GM21360 (cell line): Measurements from ENCODE around the gene ABCD1.
A peak's percentile ranks its signal among the peaks of the same experiment; 100 is the strongest.
"Not testable (repeated sequence)": the region's sequence is repeated elsewhere in the genome, so short reads cannot be mapped to it uniquely, and the experiment has no call there.

Source experiments
- ATAC-seq: cut with Tn5 transposase; IDR thresholded peaks from one replicate; pipeline ENCODE4 v1.9.1; 2021; ENCODE audit warnings: mild to moderate bottlenecking, moderate library complexity; ENCODE audit not compliant: unreplicated experiment

Gene ABCD1

DNA sequence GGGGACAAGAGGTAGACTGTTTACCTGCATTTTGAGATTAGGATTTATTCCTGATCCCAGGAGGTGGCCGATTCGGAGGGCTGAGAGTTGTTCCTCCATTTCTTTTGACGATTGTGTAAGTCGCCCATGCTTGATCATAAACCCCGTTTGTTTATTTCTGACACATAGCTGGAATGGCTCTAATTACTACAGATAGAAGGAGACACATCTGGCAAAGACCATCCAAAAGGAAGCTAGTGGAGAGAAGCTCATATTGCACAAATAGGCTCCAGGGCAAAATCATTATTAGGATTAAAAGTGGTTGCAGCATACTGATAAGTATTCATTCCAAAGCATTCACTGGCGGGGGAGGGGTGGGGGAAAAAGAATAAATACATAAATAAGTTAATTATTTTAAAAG is 22.3 kb downstream of the ABCD1 start:
- ATAC-seq, result not testable (repeated sequence)

DNA sequence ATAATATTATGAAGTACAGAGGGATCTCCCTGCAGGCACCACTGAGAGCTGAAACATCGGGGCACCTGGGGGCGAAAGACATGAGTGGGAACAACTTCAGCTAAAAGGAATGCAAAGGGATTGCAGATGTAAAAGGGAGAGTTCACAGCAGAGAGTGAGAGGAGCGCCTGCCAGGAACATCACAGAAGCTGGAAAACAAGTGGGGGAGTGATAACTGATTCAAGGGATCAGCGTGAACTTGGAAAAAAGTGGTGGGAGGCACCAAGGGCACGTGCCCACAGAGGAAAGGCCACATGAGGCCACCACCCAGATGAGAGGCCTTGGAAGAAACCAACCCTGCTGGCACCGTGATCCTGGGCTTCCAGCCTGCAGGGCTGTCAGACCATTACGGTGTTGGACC is 24.4 kb downstream of the ABCD1 start:
- ATAC-seq, result not testable (repeated sequence)

DNA sequence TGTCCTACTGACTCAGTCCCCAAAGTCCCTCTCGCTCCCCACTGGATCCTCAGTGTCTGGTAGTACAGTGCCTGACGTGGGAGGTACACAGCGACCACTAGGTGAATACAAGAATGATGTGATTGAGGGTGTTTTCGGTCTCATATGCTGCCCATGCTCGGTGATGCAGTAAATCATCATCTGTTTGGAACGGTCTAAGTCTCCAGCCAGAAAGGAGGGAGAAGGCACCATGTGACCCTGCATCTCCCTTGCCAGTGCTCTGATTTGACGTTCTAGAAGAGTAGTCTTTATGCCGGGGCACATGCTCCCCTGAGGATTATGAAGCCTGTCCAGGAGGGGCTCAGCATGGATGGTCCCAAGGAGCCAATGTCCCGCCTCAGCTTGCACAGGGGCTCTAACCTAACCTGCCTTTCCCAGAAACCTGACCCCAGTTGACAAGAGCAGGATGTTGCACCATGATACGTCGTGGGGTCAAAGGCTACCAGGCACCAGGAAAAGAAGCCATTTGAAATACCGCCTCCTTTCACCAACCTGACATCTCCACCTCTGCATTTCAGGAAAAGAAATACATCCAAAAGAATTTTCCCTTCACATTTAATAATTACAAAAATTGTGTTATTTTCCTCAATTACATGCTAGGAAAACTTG is 25.6 kb downstream of the ABCD1 start:
- ATAC-seq, result no peak

DNA sequence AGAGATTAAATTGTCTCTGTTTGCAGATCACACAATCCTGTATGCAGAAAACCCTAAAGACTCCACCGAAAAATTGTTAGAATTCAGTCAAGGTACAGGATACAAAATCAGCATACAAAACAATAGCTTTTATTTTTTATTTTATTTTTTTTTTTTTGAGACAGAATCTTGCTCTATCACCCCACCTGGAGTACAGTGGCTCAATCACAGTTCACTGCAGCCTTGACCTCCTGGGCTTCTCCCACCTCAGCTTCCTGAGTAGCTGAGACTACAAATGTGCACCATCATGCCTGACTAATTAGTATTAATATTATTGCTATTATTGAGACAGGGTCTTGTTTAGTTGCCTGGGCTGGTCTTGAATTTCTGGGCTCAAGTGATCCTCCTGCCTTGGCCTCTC is 30.5 kb downstream of the ABCD1 start:
- ATAC-seq, result no peak

DNA sequence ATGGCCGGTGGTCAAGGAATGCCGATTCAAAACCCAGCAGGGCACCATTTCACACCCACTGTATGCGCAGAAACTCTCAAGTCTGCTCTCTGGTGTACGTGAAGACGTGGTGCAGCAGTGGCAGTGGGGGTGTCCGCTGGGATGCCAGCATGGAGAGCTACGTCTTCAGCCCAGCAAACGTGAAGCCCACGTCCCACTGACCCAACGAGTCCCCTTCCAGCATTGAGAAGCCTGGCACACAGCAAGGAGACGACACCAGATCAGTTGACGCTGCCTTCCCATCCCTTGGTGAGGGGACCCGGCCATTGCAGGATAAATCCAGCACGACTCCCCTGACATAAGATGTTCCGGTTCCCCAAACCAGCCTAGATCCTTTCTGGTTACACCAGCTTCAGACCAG is 37.2 kb downstream of the ABCD1 start:
- ATAC-seq, result no peak

DNA sequence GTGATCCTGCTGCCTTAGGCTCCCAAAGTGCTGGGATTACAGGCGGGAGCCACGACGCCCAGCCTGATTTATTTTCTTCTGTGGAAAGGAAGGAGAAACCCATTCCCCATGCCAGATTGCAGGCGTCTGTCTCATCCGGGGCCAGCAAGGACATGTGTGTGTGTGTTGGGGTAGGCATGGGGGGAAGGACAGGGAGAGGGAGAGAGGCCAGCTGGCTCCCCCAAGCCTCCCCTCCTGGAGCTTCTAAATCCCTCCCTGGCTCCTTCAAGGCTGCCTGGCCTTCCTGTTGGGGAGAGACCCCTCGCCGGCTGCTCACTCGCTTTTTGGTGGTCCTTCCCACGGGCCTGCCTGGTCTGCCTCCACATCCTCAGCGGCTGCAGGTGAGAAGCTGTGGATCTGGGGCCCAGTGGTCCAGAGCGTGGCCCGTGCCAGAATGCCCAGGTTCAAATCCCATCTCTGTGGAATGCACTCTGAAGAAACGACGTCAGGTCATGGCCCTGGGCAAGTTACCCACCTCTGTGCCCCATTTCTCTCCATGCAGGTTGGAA is 38.0 kb downstream of the ABCD1 start:
- ATAC-seq, result no peak

DNA sequence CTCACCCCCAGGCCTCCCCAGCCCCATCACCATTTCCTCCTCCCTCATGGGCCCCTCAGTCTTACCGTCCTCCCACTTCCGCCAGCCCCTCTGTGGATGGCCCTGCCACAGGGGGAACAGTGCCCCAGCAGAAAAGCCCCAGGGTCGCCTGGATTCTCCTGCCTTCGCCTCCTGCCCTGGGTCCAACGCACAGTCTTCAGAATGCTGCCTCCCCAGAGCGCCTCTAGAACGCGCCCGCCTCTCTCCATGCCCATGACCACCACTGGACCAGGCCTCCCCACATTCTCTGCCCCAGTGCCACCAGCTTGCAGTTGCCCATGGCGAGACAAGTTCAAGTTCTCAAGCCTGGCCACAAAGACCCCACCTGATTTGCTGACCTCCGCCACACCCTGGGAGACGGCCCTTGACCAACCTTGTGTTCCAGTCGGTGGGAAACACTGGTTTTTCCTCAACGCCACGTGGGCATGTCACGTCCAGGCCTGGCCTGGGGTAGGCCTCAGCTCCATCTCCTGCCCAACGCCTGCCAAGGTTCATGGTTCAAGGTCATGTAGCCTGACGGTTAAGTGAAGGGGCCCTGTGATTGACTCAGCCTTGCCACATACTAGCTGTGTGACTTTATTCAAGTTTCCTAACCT is 38.8 kb downstream of the ABCD1 start:
- no peak for ATAC-seq

DNA sequence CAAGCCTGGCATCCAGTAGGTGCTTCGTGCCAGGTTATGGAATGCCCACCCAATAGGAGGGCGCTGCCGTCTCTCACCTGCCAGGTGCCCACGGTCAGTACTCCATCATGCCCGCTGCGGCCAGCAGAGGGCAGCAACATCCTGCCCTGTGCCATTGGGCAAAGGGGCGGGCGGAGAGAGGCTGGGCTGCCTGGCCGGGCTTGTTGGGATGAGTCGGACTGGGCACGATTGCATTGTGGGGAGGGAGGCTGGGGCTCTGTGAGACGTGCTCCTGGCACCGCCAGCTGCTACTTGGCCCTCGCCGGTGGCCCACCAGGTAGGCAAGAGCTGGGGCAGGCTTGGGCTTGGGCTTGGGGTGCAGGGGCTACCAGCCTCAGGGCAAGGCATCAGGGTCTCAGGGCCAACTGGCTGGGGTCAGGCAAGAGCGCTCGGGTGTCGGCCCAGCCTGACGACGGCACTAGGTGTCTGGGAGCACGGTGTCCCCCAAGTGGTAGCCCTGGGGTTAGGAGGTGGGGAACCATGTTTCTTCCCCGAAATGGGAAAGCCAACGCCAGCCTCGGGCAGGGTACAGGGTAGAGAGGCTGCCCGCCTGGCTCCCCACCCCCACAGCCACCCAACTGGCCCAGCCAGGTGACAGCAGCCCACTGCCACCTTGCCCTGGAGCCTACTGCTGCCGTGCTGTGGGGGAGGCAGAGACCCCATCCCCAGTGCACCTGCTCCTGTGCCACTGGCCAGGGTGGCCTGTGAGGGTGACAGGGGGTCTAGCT is 39.5 kb downstream of the ABCD1 start, which contains the start of gene PLXNB3:
Gene PLXNB3, plus strand, starts transcription at position 261 of the 767 bp plus-strand sequence. CDS start 1,287 bp downstream, outside the sequence.
- peak; percentile 48 for ATAC-seq

DNA sequence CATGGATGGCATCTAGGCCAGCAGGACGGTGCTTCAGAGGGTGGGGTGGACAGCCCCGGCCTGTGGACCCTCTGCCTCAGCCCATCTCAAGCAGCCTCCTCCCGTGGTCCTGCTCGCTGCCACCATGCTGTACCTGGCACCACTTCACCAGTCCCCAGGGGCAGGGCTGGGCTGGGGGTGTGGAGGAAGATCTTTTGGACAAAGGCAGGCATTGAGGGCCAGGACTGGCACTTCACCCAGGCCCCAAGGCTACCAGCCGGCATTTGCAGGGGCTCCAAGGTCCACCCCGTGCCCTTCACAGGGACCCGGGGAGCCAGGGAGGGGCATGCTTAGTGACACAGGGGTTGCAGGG is 40.1 kb downstream of the ABCD1 start:
- no peak for ATAC-seq

DNA sequence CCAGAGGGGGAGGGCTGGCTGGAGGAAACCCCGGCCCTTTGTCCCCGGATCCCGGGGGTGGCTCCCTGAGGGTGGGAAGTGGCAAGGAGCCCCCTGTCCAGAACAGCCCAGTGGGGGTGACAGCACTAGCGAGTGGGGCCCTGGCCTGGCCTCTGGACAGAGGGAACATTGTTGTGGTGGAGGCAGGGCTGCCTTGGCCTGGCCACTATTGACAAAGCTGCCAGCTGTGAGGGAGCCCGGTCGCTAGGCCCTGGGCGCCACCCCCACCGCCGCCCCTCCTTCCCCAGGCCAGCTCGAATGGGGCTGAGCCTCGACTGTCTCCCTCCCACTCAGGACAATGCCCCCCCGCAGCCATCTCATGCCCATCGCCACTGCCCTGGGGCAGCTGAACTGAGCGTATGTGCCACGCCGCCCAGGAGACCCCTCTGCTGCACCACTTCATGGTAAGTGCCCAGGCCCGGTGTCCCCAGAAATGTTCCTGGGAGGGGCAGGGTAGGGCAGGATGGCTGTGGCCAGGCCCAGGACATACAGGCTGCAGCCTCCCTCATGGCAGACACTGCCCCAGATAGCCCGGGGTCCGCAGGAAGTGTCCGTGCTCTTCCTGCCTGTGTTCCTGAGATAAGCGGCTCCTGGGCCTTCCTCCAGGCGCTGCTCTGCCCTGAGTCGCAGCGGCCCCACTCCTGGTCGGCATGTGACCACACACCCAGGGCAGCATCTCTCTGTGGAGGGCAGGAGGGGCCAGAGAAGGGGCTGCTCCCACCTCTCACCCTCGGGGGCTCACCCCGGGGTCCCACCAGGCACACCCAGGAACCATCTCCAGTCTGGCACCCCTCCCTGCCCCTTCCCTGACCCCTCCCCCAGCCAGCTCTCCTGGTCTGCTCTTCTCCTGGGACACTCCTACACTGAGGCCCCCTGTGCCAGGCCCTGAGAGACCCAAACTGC is 40.8 kb downstream of the ABCD1 start:
- no peak for ATAC-seq

DNA sequence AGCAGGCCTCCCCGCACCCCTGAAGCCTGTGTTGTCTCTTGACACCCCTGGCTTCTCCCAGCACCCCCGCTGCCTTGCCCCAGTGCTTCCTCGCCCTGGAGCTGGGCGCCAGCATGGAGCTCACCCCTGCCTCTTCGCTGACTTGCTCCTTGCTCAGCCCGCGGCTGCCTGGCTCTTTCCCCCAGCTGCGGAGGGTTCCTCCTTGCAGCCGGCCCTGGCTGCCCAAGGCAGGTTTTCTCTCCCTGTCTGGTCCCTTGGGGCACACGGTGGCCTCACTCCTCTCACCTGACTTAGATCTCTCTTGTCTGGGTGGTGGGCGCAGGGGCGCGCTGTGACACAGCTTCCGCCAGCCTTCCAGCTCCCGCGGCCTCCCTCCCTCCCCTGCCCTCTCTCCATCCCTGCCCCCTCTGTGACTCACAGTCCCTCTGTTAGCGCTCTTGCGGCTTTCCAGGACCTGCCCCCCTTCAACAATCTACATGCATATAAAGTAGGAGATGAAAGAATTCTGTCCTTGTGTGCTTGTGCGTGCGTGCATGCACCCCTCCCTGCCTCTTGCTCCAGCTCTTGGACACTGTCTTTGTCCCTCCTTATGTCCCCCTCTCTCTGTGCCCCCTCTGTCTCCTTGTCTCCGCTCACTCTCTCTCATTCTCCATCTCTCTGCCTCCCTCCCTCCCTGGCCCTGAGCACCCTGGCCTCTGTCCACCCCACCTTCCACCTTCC is 41.6 kb downstream of the ABCD1 start:
- ATAC-seq, result no peak

DNA sequence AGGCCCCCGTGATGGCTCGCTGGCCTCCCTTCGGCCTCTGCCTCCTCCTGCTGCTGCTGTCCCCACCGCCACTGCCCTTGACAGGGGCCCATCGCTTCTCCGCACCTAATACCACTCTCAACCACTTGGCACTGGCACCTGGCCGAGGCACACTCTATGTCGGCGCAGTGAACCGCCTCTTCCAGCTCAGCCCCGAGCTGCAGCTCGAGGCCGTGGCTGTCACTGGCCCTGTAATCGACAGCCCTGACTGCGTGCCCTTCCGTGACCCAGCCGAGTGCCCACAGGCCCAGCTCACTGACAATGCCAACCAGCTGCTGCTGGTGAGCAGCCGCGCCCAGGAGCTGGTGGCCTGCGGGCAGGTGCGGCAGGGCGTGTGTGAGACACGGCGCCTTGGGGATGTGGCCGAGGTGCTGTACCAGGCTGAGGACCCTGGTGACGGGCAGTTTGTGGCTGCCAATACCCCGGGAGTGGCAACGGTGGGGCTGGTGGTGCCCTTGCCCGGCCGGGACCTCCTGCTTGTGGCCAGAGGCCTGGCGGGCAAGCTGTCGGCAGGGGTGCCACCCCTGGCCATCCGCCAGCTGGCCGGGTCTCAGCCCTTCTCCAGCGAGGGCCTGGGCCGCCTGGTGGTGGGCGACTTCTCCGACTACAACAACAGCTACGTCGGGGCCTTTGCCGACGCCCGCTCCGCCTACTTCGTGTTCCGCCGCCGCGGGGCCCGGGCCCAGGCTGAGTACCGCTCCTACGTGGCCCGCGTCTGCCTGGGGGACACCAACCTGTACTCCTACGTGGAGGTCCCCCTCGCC is 42.4 kb downstream of the ABCD1 start:
- no peak for ATAC-seq

DNA sequence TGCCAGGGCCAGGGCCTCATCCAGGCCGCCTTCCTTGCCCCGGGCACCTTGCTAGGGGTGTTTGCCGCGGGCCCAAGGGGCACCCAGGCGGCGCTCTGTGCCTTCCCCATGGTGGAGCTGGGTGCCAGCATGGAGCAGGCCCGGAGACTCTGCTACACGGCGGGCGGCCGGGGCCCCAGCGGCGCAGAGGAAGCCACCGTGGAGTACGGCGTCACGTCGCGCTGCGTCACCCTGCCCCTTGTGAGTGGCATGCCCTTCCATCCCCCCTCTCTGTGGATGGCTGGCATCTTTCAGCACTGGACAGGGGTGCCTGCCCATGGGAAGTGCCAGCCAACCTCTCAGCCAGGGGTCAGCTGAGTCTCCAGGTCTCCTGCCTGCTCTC is 43.0 kb downstream of the ABCD1 start:
- no peak for ATAC-seq

DNA sequence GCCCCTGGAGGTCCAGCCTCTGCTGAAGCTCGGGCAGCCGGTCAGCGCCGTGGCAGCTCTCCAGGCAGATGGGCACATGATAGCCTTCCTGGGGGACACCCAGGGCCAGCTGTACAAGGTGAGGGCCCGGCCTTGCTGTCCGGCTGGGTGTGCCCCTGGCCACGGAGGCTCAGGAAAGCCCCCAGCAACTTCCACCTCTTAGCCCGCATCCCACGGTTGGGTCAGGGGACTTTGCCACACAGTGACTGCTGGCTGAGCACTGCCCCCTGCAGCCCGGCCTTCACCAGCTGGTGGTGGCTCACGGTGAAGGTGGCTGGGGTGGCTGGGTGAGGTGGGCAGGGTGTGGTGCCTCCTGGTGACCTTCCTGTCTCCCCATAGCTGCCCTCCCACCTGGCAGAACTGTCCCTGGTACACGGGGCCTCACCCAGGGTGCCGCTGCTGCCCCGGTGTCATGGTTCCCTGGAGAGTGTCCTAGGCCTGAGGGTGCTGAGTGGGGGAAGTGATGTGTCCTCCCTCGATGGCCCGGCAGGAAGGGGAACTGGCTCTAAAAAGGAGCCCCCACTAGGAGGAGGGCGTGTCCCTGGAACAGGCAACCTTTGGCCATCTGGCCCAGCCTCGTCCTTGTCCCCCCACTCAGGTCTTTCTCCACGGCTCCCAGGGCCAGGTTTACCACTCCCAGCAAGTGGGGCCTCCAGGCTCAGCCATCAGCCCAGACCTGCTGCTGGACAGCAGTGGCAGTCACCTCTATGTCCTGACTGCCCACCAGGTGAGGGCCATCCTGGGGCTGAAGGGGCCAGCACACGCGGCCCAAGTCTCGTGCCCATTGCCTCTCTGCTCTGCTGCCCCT is 43.9 kb downstream of the ABCD1 start:
- no peak for ATAC-seq

DNA sequence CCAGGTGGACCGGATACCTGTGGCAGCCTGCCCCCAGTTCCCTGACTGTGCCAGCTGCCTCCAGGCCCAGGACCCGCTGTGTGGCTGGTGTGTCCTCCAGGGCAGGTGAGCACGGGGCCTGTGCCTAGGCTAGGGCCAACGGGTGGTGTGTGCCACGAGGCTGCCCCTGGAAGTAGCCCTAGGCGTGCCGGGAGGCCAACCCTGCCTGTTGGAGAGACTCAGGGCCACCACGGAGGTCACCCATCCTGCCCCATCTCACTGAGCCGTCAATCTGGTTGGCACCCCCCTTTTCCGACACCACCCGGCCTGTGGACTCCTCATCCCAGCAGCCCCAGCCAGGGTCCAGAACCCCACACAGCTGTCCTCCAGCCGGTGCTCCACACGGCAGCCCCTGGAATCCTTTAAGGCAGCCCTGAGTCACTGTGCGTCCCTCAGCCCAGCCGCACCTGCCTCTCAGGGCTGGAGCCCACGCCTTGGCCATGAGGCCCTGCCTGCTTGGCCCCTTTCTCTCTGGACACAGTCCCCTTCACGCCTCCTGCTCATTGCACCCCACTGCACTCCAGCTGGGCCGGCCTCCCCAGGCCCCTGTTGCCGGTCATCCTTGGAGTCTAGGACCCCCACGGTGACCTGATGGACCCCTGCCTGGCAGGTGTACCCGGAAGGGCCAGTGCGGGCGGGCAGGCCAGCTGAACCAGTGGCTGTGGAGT is 44.7 kb downstream of the ABCD1 start:
- ATAC-seq, result no peak

DNA sequence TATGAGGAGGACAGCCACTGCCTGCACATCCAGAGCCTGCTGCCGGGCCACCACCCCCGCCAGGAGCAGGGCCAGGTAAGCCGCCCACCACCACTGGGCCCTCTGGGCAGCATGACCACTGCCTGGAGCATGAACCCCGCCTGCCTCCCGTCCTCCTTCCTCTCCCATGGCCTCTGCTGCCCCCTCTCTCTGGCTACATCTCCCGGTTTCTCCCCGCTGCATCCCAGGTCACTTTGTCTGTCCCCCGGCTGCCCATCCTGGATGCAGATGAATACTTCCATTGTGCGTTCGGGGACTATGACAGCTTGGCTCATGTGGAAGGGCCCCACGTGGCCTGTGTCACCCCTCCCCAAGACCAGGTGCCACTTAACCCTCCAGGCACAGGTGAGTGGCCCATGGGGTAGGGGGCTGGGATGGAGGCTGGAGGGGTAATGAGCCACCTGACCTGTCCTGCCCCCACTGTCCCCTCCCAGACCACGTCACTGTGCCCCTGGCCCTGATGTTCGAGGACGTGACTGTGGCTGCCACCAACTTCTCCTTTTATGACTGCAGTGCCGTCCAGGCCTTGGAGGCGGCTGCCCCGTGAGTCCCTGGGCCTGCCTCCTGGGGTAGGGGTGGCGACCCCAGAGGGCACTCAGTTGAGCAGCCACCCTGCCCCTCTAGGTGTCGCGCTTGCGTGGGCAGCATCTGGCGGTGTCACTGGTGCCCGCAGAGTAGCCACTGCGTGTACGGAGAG is 45.4 kb downstream of the ABCD1 start:
- ATAC-seq, result no peak
